ENCODE results near the gene OOSP1.

- TF ChIP-seq CTCF (IDR thresholded peaks at IDR 0.05) (no peak), POLR2A (IDR thresholded peaks at IDR 0.05) (no peak)
These were observed 15.4 kb downstream of the OOSP1 start for GRCh38 chr11:59953463-59954218.
